Raji (cell line): ENCODE measurements around the gene MARCHF10.

Source experiments
- POLR2A ChIP-seq: IDR thresholded peaks from 2 replicates; pipeline ENCODE4 v1.6.1; 2011; ENCODE audit warnings: low read depth, low read length, control low read depth; ENCODE audit not compliant: insufficient read depth

MARCHF10 gene

GRCh38 chr17:62797959-62798358 is 10.2 kb downstream of the MARCHF10 start:
- no peak for TF ChIP-seq POLR2A

GRCh38 chr17:62796291-62796690 is 11.8 kb downstream of the MARCHF10 start:
- TF ChIP-seq POLR2A: no peak

DNA sequence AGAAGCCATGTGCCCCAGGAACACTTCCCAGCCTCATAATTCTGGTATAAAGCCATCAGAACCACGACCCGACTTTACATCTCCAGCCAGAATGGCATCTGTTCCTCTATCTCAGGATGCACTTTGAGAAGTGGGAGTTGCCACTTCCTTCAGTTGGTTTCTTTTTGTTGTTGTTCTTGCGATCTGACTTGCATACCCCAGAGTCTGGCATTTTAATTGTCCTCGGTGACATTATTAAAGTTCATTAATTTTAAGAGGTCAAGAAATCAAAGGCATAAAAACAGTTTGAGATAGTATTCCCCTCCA is 13.5 kb downstream of the MARCHF10 start:
- no peak for TF ChIP-seq POLR2A

DNA sequence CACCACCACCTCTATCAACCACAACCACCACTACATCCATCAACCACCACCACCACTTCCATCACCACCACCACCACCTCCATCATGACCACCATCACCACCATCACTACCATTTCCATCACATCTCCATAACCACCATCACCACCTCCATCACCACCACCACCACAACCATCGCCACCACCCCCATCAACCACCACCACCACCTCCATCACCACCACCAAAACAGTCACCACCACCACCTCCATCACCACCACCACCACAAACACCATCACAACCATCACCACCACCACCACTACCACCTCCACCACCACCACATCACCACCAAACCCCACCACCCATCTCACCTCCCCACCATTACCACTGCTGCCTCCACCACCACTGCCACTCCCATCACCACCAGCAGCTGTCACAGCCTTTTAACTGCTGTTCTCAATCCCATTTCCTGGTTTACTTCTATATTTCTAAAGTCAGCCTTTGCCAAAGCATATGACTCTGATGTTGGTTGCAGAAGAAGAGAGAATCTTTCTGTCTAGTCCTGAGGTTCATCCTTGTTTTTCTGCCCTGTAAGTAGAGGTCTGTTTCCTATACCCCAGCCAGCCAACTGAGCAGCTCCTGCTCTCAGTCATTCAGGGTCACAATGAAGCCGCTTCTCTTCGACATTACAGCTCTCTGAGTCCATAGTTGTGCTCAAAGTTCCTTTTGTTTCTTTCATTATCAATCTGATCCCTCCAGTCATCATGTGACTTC is 14.0 kb downstream of the MARCHF10 start:
- no peak for TF ChIP-seq POLR2A

DNA sequence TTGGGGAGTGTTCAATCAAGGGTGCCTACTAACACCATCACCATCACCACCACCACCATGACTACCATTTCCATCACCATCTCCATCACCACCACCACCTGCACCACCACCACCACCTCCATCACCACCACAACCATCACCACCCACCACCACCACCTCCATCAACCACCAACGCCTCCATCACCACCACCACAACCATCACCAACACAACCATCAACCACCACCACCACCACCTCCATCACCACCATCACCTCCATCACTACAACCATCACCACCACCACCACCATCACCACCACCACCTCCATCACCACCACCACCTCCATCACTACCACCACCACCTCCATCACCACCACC is 15.7 kb downstream of the MARCHF10 start:
- TF ChIP-seq POLR2A: no peak

DNA sequence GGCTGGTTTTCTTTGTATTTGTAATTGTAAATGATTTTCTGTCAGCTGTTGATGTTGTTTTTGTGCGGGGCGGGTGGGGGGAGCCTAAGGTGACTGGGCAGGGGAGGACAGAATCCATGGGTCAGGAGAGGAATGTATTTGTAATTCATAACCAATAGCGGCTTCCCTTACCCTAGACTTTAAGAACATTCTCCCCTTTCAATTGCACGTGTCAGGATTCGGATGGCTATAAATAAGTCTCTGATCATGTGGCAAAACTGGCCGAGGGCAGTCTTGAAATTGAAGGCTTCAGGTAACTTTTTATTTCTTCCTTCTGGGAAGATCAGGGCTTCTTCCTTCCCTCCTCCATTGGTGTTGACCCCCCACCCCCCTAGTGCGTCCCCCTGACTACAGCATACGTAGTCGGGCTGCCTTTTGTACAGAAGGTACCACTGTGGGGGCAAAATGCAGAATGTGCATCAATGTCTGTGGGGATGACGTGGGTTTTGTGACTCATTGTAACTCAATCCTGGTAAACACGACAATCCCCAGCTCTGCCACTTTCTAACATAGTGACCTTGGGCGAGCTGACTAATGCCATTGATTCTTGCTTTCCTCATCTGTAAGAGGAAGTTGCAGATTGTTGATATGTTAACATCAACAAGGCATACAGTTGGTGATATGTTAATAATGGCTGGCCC is 16.2 kb downstream of the MARCHF10 start:
- no peak for TF ChIP-seq POLR2A

GRCh38 chr17:62791235-62791734 is 16.8 kb downstream of the MARCHF10 start:
- no peak for TF ChIP-seq POLR2A

DNA sequence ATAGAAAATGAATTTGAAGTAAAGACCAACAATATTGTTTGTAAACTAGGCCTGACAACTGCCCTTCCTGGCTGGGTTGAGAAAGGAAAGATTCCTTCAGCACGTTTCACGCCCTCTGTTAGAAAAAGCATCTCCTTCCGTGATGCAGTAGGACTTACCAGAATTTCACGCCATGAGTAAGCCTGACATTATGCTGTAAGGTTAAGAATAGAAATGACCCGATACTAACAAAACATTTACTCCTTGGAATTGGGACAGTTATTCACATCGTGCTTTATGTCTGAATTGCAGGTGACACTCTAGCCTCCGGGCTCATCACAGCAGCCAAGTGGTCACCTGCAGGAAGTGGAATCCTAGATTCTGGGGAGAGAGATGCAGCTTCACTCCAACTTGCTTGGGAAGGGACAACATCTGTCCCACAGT is 17.5 kb downstream of the MARCHF10 start:
- no peak for TF ChIP-seq POLR2A

DNA sequence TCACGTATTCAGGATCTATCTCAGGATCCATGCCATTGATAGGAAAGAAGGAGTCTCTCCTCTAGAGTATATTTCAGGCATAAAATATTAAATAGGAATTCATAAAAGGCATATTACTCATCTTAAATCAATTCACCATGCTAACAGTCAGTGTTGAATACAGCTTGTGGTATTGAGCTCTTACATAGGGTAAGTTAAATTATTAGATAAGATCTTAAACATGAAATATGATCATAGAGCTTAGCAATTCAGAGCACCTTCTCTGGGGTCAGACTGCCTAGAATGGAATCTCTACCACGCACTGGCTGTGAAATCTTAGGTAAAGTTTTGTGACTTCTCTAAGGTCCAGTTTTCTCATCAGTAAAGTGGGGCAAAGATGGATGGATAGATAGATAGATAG is 20.7 kb downstream of the MARCHF10 start:
- no peak for TF ChIP-seq POLR2A

DNA sequence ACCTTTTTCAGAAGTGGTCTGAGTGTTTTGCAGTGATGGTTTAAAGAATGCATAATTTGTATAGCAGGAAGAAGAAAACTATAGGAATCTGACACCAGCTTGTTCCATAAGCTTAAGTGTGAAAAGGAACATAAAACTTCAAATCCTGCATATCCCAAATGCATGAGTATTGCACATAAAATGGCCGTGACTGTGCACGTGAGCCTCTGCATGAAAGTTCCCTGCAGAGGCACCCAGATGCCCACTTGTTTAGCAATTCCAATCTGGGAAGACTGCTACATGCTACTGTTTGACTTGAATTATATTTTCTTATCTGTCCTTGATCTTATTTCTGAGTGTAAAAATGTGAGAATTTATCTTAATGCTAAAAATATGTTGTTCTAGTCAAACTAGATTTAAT is 21.5 kb downstream of the MARCHF10 start:
- TF ChIP-seq POLR2A: no peak

DNA sequence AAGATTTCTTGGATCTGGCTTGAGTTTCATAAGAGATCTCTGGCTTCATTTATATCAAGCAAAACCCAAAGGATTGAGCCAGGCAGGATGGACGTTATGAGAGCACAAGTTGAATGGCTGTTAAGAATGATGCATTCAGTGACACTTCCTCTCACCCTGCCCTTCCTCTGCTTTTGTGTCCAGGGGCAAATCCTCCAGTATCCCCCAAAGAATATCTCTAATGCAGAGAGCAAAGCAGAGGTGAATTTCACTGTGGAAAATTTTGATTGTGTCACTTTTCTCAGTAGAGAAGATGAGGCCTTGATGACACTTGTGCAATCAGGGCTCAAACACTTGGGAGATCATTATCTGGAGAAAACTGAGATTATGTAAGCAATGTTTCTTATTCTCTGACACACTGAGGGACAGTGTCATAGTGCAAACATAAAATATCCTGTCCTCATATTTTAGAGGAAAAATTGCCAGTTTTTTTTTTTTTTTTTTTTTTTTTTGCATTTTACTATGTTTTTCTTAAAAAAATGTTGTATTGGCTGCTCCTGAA is 25.3 kb downstream of the MARCHF10 start:
- no peak for TF ChIP-seq POLR2A

DNA sequence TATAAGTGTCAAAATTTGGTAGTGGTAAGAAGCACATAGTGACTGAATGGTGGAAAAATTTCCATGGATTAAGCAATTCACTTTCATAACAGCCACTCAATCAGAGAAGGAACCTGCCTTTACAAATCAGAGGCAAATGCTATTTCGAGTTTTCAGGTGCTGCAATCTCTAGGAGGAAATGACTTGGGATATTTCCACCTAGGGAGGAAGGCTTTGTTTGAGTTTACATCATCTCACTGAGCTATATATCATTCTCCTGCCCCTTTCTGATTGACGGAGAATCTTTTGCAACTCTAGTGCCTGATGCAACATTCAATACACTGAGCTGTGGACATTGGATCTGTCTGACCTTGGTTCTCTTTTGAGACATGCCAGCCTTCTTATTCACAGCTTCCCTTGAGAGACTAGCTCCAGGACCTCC is 26.3 kb downstream of the MARCHF10 start:
- no peak for TF ChIP-seq POLR2A

DNA sequence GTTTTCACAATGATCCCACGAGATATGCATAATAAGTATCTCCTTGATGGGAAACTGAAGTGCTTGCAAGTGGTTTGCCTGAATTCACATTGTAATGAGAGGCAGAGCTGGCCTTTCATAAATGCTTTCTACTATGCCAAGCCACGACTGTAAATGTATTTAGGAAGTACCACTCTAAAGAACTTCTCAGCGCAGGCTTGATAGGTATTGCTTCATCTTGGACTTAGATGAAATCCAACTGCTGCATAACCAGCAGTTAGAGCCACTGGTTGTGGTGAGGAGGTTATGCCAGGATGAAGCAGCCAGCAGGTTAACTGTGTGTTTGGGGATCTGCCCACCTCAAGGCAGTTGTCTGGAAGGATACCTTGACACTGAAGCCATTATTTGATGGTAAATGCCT is 26.8 kb downstream of the MARCHF10 start:
- TF ChIP-seq POLR2A: no peak

DNA sequence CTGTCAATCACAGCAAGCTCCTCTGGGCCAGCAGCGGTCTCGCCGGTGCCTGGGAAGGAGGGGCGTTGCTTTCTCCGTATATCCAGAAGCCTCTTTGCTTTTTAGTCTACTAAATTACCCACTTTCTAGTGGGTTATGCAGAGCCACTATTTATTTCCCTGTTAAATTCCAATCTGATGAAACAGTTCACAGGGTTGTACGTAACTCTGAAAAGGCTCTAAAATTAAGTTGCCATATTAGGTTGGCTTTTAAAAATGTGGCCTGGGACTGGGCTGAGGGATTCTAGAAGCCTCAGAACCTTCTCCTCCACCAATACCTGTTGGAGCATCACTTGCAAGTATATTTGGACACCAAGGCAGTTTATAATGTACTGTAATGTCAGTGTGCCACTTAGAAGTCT is 27.2 kb downstream of the MARCHF10 start:
- TF ChIP-seq POLR2A: no peak

DNA sequence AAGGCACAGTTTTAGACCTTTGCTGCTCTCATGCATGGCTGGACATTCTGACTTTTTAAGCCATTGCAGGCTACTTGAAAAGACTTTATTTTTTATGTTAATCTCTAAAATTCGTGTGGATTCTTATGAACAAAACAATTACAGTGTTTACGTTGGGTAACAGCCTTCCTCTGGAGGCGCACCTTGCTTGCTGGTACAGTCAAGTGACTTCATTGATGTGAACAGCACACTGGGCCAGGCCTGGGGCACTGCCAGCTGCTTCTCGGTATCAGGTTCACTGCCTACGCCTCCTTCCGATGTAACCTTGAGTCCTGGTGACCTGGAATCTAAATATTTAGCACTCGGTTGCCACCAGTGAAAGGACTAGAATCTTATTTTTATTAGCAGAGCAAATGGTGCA is 27.8 kb downstream of the MARCHF10 start:
- no peak for TF ChIP-seq POLR2A

DNA sequence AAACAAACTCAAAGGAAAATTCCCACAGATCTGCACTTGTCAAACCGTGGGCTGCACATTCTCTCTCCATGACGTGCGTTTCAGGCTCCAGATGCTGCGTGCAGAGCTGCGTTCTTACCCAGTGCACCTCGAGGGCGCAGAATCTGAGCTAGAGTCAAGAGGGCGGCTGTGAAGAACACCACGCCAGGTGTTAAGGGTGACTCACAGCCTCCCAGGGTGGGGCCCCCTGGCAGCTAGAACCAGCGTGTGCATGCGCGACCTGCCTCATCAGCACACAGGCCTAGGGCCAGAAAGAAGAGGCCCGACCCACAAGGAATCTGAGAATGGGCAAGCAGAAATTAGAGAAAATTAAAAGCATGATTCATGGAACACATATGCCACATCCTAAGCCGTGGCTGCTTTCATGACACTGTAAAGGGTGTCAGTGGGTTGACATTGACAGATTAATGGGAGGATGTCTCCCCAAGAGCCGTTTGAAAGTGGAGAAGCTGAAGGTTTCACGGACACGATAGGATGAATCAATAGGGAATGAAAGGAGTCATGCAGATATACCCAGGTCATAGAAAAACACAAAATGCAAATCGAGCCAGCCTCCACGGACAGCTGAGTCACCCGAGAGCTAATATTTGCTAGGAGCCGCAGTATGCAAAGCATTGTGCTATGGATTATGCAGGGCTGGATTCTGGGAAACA is 29.0 kb downstream of the MARCHF10 start:
- TF ChIP-seq POLR2A: no peak
